ENCODE results near the gene ACYP1. TPM values are rescaled to one million over a fixed set of nuclear protein-coding genes. Genes with fewer than 3 reads are reported as not detected.

Gene ACYP1
- total and polyA plus RNA-seq, 2 of the 13 experiments (the other 11 are each of a cell fraction or from before 2014, with no cell fraction given): 9.7 to 22.4 TPM

DNA sequence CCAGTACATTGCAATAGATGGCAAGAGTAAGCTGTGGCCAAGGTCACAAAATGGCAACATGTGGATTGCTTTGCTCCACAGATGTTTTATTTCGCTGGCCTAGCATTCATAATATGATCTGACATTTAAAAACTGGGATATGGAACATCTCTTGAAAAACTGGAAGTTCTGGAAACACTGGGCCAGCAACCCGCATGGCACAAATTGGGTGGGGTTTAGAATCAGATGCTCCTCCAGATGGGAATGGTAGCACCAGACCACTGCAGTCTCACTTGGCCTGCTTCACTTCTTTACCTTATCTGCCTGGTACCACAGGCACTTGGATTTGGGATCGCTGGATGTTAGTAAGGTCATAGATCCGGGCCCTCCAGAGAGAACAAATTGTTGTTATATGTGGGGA, 15.7 kb upstream of the ACYP1 start:
- Histone ChIP-seq H3K4me2 (ENCODE audit: low read depth, low read length) (no peak overlapping the region), H3K9ac (ENCODE audit: insufficient read depth, low read depth, low read length) (no peak overlapping the region), H2AFZ (ENCODE audit: low read length) (no peak overlapping the region), H4K20me1 (ENCODE audit: insufficient read depth, low read length) (no peaks in the 10 kb centered on the region), H3K4me3 (replicated peaks in 1 of 3; ENCODE audit: insufficient read depth in 1 of 3, low read depth in 2 of 3, low read length in 3 of 3) (no peak overlapping the region), H3K36me3 (replicated peaks in 1 of 2; ENCODE audit: control insufficient read depth in 1 of 2, insufficient read depth in 2 of 2, low read length in 2 of 2) (peaks cover 3 to 10% of the 10 kb centered on the region in 2 experiments; a peak in 4 of 5 replicates), H3K27ac (ENCODE audit: extremely low read length, insufficient read depth, low read length) (no peak overlapping the region), H3K9me3 (ENCODE audit: low read length) (no peaks in the 10 kb centered on the region), H3K4me1 (ENCODE audit: insufficient read depth, low read length) (peaks cover 14% of the 10 kb centered on the region), H3K79me2 (ENCODE audit: insufficient read depth, low read length) (no peaks in the 10 kb centered on the region), H3K27me3 (ENCODE audit: control insufficient read depth in 1 of 2, insufficient read depth in 2 of 2, low read length in 2 of 2) (no peaks in the 10 kb centered on the region)
- FAIRE-seq (no peak), DNase-seq (ENCODE audit: low spot score) (no peak), ATAC-seq (no peak)
- WGBS (ENCODE audit: low lambda C conversion rate): 51% methylated on average over 4 of the region's 4 CpGs
- POLR2A ChIA-PET: interaction anchor here (0.7 to 1.7 kb wide), 2 partner anchors 10 to 100 kb away, joined by 3 to 5 read pairs; partner anchors contain the start of gene ZC2HC1C
- in situ Hi-C loops (cut with HindIII; ENCODE audit: extremely low pct_ligation_motif_present, low pct_unique_long_range_greater_than_20kb) (no loop called here), intact Hi-C loops (cut with micrococcal nuclease; ENCODE audit: unreplicated experiment) (no loop called here)
- no peak for TF ChIP-seq TCF12 (IDR thresholded peaks at IDR 0.05)
- TF ChIP-seq TCF12 (CRISPR knock-in tag; IDR thresholded peaks at IDR 0.05): no peak
- TF ChIP-seq CREB3 (CRISPR knock-in tag; IDR thresholded peaks at IDR 0.05): no peak
- TF ChIP-seq NR2F1 (CRISPR knock-in tag; IDR thresholded peaks at IDR 0.05): no peak
- TF ChIP-seq ZNF879 (CRISPR knock-in tag; IDR thresholded peaks at IDR 0.05): no peak
- TF ChIP-seq MBNL3 (CRISPR knock-in tag; conservative IDR thresholded peaks at IDR 0.05): no peak
- TF ChIP-seq ZNF34 (CRISPR knock-in tag; IDR thresholded peaks at IDR 0.05; ENCODE audit: borderline replicate concordance): no peak
- no peak for TF ChIP-seq ARHGAP35 (CRISPR knock-in tag; IDR thresholded peaks at IDR 0.05; ENCODE audit: borderline replicate concordance)
- no peak for TF ChIP-seq CCAR2 (optimal IDR thresholded peaks at IDR 0.05; ENCODE audit: low read depth, low read length)
- no peak for TF ChIP-seq SP1 (IDR thresholded peaks at IDR 0.05)
- TF ChIP-seq SP1 (CRISPR knock-in tag; IDR thresholded peaks at IDR 0.05): no peak
- TF ChIP-seq ZNF256 (CRISPR knock-in tag; conservative IDR thresholded peaks at IDR 0.05): no peak
- TF ChIP-seq ZFP41 (CRISPR knock-in tag; IDR thresholded peaks at IDR 0.05; ENCODE audit: borderline replicate concordance): no peak
- no peak for TF ChIP-seq PRDM15 (CRISPR knock-in tag; IDR thresholded peaks at IDR 0.05)
- TF ChIP-seq PCBP1 (IDR thresholded peaks at IDR 0.05; ENCODE audit: borderline replicate concordance, low read depth, low read length): no peak
- CTCF ChIA-PET (ENCODE audit: low intra/inter-chr PET ratio, low total read pairs): no interaction called here
- no TSS peak for BruUV-seq (replicated peaks)

All from HepG2 (cell line).